ENCODE data around the gene ADAM10. TPM values are rescaled to one million over a fixed set of nuclear protein-coding genes. Genes with fewer than 3 reads are reported as not detected.

Gene ADAM10
- total and polyA plus RNA-seq, 2 of the 8 experiments (the other 6 are each of a cell fraction or from before 2014, with no cell fraction given) = 46.5 to 163 TPM

DNA sequence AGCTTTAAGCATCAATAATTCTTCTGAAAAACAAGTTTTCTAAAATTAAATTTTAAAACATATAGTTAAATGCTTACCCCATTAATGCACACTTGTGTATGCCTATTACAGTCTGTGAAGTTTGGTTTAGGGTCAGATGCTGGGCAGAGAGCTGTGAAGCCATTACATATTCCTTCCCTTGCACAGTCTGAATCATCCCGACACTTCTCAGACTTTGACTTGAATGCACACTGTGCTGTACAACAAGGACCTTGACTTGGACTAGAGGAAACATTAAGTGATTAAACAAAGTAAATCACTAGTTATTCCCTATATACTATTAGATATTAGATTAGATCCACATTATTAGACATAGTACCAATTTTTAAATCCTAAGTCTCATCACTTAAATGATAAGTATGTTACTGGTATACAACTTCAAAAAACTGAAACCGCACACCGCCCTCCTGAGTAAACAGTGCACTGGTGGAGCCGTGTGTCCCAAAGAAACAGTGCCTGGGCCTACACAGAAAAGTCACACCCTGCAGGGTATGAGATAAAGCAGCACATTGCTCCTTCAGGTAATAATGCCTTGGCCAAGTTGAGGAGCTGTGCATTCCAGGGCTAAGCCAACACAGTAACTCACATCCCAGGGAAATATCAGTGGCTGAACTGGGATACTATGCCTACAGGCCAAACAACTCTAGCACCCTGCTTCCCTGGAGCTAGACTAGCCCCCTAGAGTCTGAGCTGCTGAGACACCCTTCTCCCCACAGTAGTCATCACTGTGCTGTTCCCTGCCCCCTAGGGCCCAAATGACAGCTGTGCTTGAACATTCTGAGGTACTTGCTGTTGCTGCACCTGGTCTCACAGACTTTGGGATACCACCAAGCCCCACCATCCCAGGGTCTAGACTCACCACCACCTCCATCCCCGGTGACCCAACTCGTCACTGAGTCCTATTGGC is 137.5 kb downstream of the ADAM10 start:
- no peak overlapping the region for H3K9ac ChIP-seq (replicated peaks in 1 of 4; ENCODE audit: extremely low read depth in 1 of 4, low read depth in 3 of 4, low read length in 3 of 4)
- H3K4me3 ChIP-seq (ENCODE audit: extremely low read depth in 1 of 4, insufficient read depth in 2 of 4, low read depth in 3 of 4, low read length in 4 of 4) = no peak overlapping the region
- no peak overlapping the region for H4K91ac ChIP-seq (replicated peaks; ENCODE audit: insufficient read length, low read length)
- no peak overlapping the region for H2BK20ac ChIP-seq (ENCODE audit: low read length)
- H2AK5ac ChIP-seq (ENCODE audit: low read depth, low read length) = no peak overlapping the region
- no peaks in the 10 kb centered on the region for H3K4me1 ChIP-seq (replicated peaks in 1 of 4; ENCODE audit: control insufficient read depth in 3 of 4, insufficient read depth in 4 of 4, low read length in 3 of 4)
- no peak overlapping the region for H3K4ac ChIP-seq (replicated peaks; ENCODE audit: insufficient read length, low read depth, low read length)
- no peak overlapping the region for H3K14ac ChIP-seq (ENCODE audit: insufficient read length)
- H4K20me1 ChIP-seq (replicated peaks in 1 of 2; ENCODE audit: control insufficient read depth in 1 of 2, insufficient read depth in 2 of 2, low read length in 2 of 2) = peaks cover 0 to 4% of the 10 kb centered on the region in 2 experiments
- no peak for DNase-seq (ENCODE audit: low read depth in 1 of 2, low spot score in 2 of 2)
- peaks cover 0 to 9% (median 0%) of the 10 kb centered on the region in 4 experiments; a peak in 2 of 8 replicates for H3K36me3 ChIP-seq (ENCODE audit: control insufficient read depth in 2 of 4, insufficient read depth in 4 of 4, low read length in 3 of 4)
- H3K18ac ChIP-seq (ENCODE audit: extremely low read depth, low read length) = no peak overlapping the region
- H2BK120ac ChIP-seq (replicated peaks; ENCODE audit: low read depth, low read length) = no peak overlapping the region
- no peak overlapping the region; the same call in 1 of the 2 replicates for H2BK5ac ChIP-seq (ENCODE audit: low read depth, low read length)
- 90% methylated on average over 6 of the region's 6 CpGs; no CpG with 5 or more reads in 1 of the 2 experiments for WGBS, 2 experiments (ENCODE audit: extremely low coverage in 1 of 2, insufficient coverage in 1 of 2, insufficient read length in 1 of 2, insufficient replicate concordance in 2 of 2, low coverage in 1 of 2, low lambda C conversion rate in 2 of 2, missing lambda C conversion rate in 1 of 2)
- no peak for FAIRE-seq
- no peak overlapping the region for H2BK12ac ChIP-seq (ENCODE audit: low read depth, low read length)
- H3K23ac ChIP-seq (ENCODE audit: insufficient read length) = no peak overlapping the region
- no peak overlapping the region for H3K4me2 ChIP-seq (ENCODE audit: insufficient read depth in 1 of 2, low read depth in 2 of 2, low read length in 2 of 2)
- peaks cover 3% of the 10 kb centered on the region; the same call in 1 of the 2 replicates for H3K23me2 ChIP-seq (ENCODE audit: low read depth, low read length)
- no peak overlapping the region for H2AFZ ChIP-seq (ENCODE audit: low read length)
- H2BK15ac ChIP-seq (ENCODE audit: low read length) = no peak overlapping the region
- H3K79me1 ChIP-seq (ENCODE audit: low read depth, low read length) = 0 out of 2 replicates have a peak, but pooled peaks cover 4% of the 10 kb centered on the region
- H3K27me3 ChIP-seq (replicated peaks in 1 of 4; ENCODE audit: control insufficient read depth in 3 of 4, extremely low read depth in 1 of 4, insufficient read depth in 3 of 4, low read length in 3 of 4) = no peaks in the 10 kb centered on the region
- no peak overlapping the region for H4K5ac ChIP-seq (ENCODE audit: insufficient read length, low read depth, low read length)
- CTCF ChIA-PET (ENCODE audit: partially characterized antibody) = interaction anchor here (0.9 to 1.2 kb wide), 2 partner anchors 23 to 85 kb away, joined by 3 to 4 read pairs; no protein-coding TSS in a partner anchor
- H3K79me2 ChIP-seq (ENCODE audit: control insufficient read depth in 1 of 2, insufficient read depth in 2 of 2, low read length in 2 of 2) = peaks cover 0 to 4% of the 10 kb centered on the region in 2 experiments; a peak in 1 of 4 replicates
- POLR2A ChIA-PET (ENCODE audit: partially characterized antibody) = no interaction called here
- H3K27ac ChIP-seq (ENCODE audit: low read depth, low read length) = no peak overlapping the region
- H4K8ac ChIP-seq (ENCODE audit: extremely low read depth, insufficient read depth, low read length) = no peak overlapping the region; the same call in 1 of the 2 replicates
- no peak overlapping the region for H3K56ac ChIP-seq (replicated peaks; ENCODE audit: insufficient read length, low read depth, low read length)
- H3K9me3 ChIP-seq (ENCODE audit: insufficient read depth in 2 of 2, low read depth in 1 of 2, low read length in 1 of 2) = no peaks in the 10 kb centered on the region; a peak in 1 of 4 replicates
- TF ChIP-seq BACH1 (IDR thresholded peaks at IDR 0.05; ENCODE audit: low read length) (no peak), GTF2F1 (IDR thresholded peaks at IDR 0.05; ENCODE audit: borderline replicate concordance, low read depth, low read length) (no peak), SP2 (IDR thresholded peaks at IDR 0.05; ENCODE audit: low read length) (no peak), HDAC2 (IDR thresholded peaks at IDR 0.05; ENCODE audit: borderline replicate concordance in 1 of 2, low read depth in 2 of 2, low read length in 2 of 2) (no peak), TCF12 (IDR thresholded peaks at IDR 0.05; ENCODE audit: low read depth, low read length) (no peak), RFX5 (IDR thresholded peaks at IDR 0.05; ENCODE audit: borderline replicate concordance, low read depth, low read length) (no peak), RBBP5 (IDR thresholded peaks at IDR 0.05; ENCODE audit: borderline replicate concordance, low read depth, low read length) (no peak)
- TF ChIP-seq, protein P1, sequence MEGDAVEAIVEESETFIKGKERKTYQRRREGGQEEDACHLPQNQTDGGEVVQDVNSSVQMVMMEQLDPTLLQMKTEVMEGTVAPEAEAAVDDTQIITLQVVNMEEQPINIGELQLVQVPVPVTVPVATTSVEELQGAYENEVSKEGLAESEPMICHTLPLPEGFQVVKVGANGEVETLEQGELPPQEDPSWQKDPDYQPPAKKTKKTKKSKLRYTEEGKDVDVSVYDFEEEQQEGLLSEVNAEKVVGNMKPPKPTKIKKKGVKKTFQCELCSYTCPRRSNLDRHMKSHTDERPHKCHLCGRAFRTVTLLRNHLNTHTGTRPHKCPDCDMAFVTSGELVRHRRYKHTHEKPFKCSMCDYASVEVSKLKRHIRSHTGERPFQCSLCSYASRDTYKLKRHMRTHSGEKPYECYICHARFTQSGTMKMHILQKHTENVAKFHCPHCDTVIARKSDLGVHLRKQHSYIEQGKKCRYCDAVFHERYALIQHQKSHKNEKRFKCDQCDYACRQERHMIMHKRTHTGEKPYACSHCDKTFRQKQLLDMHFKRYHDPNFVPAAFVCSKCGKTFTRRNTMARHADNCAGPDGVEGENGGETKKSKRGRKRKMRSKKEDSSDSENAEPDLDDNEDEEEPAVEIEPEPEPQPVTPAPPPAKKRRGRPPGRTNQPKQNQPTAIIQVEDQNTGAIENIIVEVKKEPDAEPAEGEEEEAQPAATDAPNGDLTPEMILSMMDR (IDR thresholded peaks at IDR 0.05; ENCODE audit: control extremely low read depth in 1 of 3, insufficient read depth in 1 of 3, low read depth in 1 of 3, low read length in 3 of 3) = peak in 2 of 3 experiments; percentile 5 to 13; a peak in 2 of 4 replicates

Measured in H1 (cell line).